ENCODE measurements around the gene TRO. TPM values are rescaled to one million over a fixed set of nuclear protein-coding genes. Genes with fewer than 3 reads are reported as not detected.
A peak's percentile ranks its signal among the peaks of the same experiment; 100 is the strongest.

Gene TRO
- total RNA-seq, 2 experiments from 2014 or later: 0.30 to 0.54 TPM

DNA sequence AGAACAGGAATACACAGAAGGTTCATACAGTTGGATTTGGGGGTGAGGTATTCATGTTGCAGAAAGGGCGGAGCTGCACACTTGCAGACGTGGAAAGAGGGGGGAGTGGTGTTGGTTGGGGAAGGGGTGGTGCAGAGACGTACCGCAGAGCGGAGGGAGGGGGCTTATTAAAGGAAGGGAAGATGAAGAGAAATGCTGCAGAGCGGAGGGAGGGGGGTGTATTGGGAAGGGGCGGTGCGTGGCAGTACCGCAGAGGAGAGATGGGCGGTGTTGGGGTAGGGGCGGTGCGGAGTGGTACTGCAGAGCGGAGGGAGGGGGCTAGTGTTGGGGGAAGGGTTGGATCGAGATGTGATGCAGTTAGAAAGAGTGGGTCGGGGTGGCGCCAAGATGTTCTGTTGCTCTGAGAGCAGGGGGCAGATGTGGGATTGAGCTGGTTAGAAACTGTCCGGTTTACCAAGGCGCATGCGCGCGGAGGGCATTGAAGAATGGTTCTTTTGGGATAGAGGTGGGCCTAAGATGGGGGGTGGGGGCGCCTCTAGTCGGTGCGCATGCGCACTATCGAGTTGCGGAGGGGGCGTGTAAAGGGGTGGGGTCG is 900 bp downstream of the TRO start:
- BruUV-seq (replicated peaks): no TSS peak
- Histone ChIP-seq H4K20me1 (ENCODE audit: insufficient read depth, low read length) (no peaks in the 10 kb centered on the region), H3K4me2 (ENCODE audit: low read length) (peak overlapping the region; percentile 55; the same call in 1 of the 2 replicates), H3K9me2 (ENCODE audit: insufficient read depth, low read length) (no peaks in the 10 kb centered on the region), H3K4me3 (ENCODE audit: low read depth, low read length, poor library complexity, severe bottlenecking) (no peak overlapping the region), H3K4me1 (ENCODE audit: insufficient read depth, low read length, poor library complexity, severe bottlenecking) (no peaks in the 10 kb centered on the region), H2AFZ (ENCODE audit: low read length) (no peak overlapping the region), H3K27ac (ENCODE audit: low read depth, low read length, poor library complexity, severe bottlenecking) (no peak overlapping the region), H3K36me3 (ENCODE audit: insufficient read depth, low read length) (no peaks in the 10 kb centered on the region), H3K9me3 (ENCODE audit: low read length) (no peaks in the 10 kb centered on the region), H3K79me2 (ENCODE audit: insufficient read depth, low read depth, low read length) (no peaks in the 10 kb centered on the region)
- DNase-seq (ENCODE audit: low spot score): no peak
- intact Hi-C loops (cut with micrococcal nuclease; ENCODE audit: unreplicated experiment): no loop called here
- POLR2A ChIA-PET: interaction anchor here (0.5 kb wide), 1 partner anchor 13 kb away, joined by 3 read pairs; no protein-coding TSS in a partner anchor
- CTCF ChIA-PET (ENCODE audit: unreplicated experiment): no interaction called here
- no peak for TF ChIP-seq EZH2phosphoT487 (IDR thresholded peaks at IDR 0.05; ENCODE audit: borderline replicate concordance, low read depth, low read length)
- TF ChIP-seq, protein P1, sequence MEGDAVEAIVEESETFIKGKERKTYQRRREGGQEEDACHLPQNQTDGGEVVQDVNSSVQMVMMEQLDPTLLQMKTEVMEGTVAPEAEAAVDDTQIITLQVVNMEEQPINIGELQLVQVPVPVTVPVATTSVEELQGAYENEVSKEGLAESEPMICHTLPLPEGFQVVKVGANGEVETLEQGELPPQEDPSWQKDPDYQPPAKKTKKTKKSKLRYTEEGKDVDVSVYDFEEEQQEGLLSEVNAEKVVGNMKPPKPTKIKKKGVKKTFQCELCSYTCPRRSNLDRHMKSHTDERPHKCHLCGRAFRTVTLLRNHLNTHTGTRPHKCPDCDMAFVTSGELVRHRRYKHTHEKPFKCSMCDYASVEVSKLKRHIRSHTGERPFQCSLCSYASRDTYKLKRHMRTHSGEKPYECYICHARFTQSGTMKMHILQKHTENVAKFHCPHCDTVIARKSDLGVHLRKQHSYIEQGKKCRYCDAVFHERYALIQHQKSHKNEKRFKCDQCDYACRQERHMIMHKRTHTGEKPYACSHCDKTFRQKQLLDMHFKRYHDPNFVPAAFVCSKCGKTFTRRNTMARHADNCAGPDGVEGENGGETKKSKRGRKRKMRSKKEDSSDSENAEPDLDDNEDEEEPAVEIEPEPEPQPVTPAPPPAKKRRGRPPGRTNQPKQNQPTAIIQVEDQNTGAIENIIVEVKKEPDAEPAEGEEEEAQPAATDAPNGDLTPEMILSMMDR (conservative IDR thresholded peaks at IDR 0.05; ENCODE audit: low read length): no peak

DNA sequence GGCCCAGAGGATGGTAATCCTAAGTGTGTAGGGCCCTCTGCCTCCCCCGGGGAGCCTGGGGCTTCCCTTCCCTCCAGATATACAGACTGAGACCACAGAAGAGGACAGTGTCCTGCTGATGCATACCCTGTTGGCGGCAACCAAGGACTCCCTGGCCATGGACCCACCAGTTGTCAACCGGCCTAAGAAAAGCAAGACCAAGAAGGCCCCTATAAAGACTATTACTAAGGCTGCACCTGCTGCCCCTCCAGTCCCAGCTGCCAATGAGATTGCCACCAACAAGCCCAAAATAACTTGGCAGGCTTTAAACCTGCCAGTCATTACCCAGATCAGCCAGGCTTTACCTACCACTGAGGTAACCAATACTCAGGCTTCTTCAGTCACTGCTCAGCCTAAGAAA is 1.9 kb downstream of the TRO start:
- DNase-seq (ENCODE audit: low spot score): no peak
- H3K4me3 ChIP-seq (ENCODE audit: low read depth, low read length, poor library complexity, severe bottlenecking): no peak overlapping the region
- no peak overlapping the region for H3K27ac ChIP-seq (ENCODE audit: low read depth, low read length, poor library complexity, severe bottlenecking)
- BruUV-seq (replicated peaks): no TSS peak
- ChIA-PET POLR2A (interaction anchor here (0.5 kb wide), 1 partner anchor 14 kb away, joined by 3 read pairs; no protein-coding TSS in a partner anchor), CTCF (ENCODE audit: unreplicated experiment) (no interaction called here)
- peaks cover 5% of the 10 kb centered on the region for H3K4me1 ChIP-seq (ENCODE audit: insufficient read depth, low read length, poor library complexity, severe bottlenecking)
- no peaks in the 10 kb centered on the region for H3K79me2 ChIP-seq (ENCODE audit: insufficient read depth, low read depth, low read length)
- no peaks in the 10 kb centered on the region for H3K36me3 ChIP-seq (ENCODE audit: insufficient read depth, low read length)
- H2AFZ ChIP-seq (ENCODE audit: low read length): no peak overlapping the region
- no peak overlapping the region for H3K4me2 ChIP-seq (ENCODE audit: low read length)
- H3K9me2 ChIP-seq (ENCODE audit: insufficient read depth, low read length): no peaks in the 10 kb centered on the region
- intact Hi-C loops (cut with micrococcal nuclease; ENCODE audit: unreplicated experiment): no loop called here
- H4K20me1 ChIP-seq (ENCODE audit: insufficient read depth, low read length): no peaks in the 10 kb centered on the region
- no peaks in the 10 kb centered on the region for H3K9me3 ChIP-seq (ENCODE audit: low read length)
- TF ChIP-seq EZH2phosphoT487 (IDR thresholded peaks at IDR 0.05; ENCODE audit: borderline replicate concordance, low read depth, low read length): no peak
- TF ChIP-seq, protein P1 (conservative IDR thresholded peaks at IDR 0.05; ENCODE audit: low read length): no peak

DNA sequence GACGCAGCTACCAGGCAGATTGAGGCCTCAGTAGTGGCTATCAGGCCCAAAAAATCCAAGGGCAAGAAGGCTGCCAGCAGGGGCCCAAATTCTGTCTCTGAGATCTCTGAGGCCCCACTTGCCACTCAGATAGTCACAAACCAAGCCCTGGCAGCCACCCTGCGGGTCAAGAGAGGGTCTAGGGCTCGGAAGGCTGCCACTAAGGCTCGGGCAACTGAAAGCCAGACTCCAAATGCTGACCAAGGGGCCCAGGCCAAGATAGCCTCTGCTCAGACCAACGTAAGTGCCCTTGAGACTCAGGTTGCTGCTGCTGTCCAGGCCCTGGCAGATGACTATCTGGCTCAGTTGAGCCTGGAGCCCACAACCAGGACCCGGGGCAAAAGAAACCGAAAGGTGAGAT is 2.8 kb downstream of the TRO start:
- POLR2A ChIA-PET: no interaction called here
- intact Hi-C loops (cut with micrococcal nuclease; ENCODE audit: unreplicated experiment): no loop called here
- peaks cover 5% of the 10 kb centered on the region for H3K4me1 ChIP-seq (ENCODE audit: insufficient read depth, low read length, poor library complexity, severe bottlenecking)

More for the DNA sequence above, 2.8 kb downstream of the TRO start:
- CTCF ChIA-PET (ENCODE audit: unreplicated experiment): no interaction called here
- no peak overlapping the region for H2AFZ ChIP-seq (ENCODE audit: low read length)
- no peak for TF ChIP-seq EZH2phosphoT487 (IDR thresholded peaks at IDR 0.05; ENCODE audit: borderline replicate concordance, low read depth, low read length)
- TF ChIP-seq, protein P1 (conservative IDR thresholded peaks at IDR 0.05; ENCODE audit: low read length): no peak
- BruUV-seq (replicated peaks): no TSS peak
- H3K4me2 ChIP-seq (ENCODE audit: low read length): no peak overlapping the region
- no peaks in the 10 kb centered on the region for H3K9me2 ChIP-seq (ENCODE audit: insufficient read depth, low read length)
- H3K9me3 ChIP-seq (ENCODE audit: low read length): no peaks in the 10 kb centered on the region
- no peaks in the 10 kb centered on the region for H4K20me1 ChIP-seq (ENCODE audit: insufficient read depth, low read length)
- no peak overlapping the region for H3K4me3 ChIP-seq (ENCODE audit: low read depth, low read length, poor library complexity, severe bottlenecking)
- H3K27ac ChIP-seq (ENCODE audit: low read depth, low read length, poor library complexity, severe bottlenecking): no peak overlapping the region
- no peaks in the 10 kb centered on the region for H3K36me3 ChIP-seq (ENCODE audit: insufficient read depth, low read length)
- no peaks in the 10 kb centered on the region for H3K79me2 ChIP-seq (ENCODE audit: insufficient read depth, low read depth, low read length)
- no peak for DNase-seq (ENCODE audit: low spot score)
